NCI-H1436 treated with DMSO at 0.1 percent for 48 hours (cell line): ENCODE data around the gene PCK2.
"Not testable (repeated sequence)": the region's sequence is repeated elsewhere in the genome, so short reads cannot be mapped to it uniquely, and the experiment has no call there.

Experiments
- DNase-seq: peaks from one replicate; lab custom pipeline; 2025; lab: John Stamatoyannopoulos, UW

PCK2 gene

DNA sequence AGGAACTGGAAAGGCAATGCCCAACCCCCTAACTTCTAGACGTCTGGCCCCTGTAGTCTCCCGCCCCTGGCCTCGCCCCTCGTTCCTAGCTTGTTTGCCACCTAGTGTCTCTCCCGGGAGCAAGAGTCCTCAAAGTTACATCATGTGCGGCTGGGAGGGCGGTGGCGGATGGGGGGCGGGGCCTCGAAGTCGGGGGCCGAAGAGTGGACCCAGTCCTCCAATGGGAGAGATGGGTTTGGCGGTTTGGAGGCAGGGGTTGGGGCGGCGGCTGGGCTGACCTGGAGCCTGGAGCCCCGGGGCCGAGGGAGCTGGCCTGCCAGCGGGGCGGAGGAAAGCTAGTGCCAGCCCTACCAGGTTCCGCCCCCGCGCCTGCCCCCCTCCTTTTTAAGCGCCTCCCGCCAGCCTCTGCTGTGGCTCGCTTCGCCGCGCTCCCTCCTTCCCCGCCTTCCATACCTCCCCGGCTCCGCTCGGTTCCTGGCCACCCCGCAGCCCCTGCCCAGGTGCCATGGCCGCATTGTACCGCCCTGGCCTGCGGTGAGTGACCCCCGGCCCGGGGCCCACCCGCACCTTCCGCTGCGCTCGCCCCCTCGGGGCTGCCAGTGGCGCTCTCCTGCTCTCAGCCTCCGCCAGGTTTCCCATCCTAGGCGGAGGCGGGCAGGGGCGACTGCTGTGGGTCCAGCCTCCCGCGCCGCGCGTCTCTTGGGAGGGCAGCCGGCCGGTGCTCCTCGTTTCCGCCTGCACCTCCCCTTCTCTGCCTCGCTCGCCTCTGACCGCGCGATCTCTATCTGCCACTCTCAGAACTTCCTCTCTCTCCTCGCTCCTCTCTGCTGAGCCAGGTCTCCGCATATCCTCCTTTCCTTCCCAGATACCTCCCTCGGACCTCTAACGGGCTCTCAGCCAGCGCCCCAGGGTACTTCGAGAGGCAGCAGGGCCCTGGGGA is at the start of gene PCK2:
Gene PCK2, plus strand, starts transcription at position 411 of the 940 bp plus-strand sequence. Its CDS starts 95 bp downstream, at position 506.
- peak; percentile 71 for DNase-seq

DNA sequence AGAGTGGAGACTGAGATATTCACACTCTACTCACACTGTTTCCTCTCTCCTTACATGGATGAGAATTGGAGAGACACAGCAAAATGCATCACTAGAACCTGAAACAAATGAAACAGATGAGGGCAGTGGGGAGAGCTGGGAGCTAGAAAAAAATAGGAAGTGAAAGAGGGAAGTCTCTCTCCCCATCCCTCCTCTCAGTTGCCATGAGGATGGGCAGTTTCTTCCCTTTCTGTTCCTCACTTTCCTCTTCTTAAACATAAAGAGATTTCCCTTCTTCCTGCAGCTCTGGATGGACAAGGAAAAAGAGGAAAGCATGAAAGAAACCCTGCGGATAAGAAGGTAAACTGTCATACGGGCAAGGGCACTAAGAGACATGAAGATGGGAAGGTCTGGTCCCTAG is 45.1 kb upstream of the PCK2 start:
- DNase-seq, result not testable (repeated sequence)

DNA sequence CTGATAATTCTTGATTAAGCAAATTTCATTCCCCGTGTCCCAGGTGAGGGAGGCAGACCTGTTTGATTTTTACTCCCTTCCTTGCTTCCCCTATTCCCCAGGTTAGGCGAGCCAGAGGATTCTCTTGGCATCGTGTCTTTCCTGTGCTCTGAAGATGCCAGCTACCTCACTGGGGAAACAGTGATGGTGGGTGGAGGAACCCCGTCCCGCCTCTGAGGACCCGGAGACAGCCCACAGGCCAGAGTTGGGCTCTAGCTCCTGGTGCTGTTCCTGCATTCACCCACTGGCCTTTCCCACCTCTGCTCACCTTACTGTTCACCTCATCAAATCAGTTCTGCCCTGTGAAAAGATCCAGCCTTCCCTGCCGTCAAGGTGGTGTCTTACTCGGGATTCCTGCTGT is 43.4 kb upstream of the PCK2 start:
- not testable (repeated sequence) for DNase-seq

DNA sequence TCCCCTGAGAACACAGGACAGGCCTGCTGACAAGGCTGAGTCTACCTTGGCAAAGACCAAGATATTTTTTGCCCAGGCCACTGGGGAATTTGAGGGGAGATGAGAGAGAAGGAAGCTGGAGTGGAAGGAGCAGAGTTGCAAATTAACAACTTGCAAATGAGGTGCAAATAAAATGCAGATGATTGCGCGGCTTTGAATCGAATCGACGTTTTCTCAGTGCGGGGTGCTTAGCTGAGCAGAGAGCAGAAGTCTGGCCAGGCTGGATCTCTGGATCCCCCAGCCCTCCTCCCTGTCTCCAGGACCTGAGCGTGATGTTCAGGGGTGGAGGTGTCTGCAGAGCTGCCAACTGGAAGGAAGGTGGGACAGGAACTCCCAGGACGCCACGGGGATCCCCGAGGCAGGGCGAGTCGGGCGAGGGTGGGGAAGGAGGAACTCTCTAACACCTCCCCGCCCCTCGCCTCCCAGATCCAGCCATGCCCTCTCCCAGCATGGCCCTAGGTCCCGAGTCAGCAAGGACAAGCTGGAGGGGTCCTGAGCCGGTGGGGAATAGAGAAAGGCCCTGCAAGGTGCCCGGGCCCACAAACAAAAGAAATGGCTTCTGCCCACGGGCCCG is 42.8 kb upstream of the PCK2 start:
- DNase-seq, result no peak

DNA sequence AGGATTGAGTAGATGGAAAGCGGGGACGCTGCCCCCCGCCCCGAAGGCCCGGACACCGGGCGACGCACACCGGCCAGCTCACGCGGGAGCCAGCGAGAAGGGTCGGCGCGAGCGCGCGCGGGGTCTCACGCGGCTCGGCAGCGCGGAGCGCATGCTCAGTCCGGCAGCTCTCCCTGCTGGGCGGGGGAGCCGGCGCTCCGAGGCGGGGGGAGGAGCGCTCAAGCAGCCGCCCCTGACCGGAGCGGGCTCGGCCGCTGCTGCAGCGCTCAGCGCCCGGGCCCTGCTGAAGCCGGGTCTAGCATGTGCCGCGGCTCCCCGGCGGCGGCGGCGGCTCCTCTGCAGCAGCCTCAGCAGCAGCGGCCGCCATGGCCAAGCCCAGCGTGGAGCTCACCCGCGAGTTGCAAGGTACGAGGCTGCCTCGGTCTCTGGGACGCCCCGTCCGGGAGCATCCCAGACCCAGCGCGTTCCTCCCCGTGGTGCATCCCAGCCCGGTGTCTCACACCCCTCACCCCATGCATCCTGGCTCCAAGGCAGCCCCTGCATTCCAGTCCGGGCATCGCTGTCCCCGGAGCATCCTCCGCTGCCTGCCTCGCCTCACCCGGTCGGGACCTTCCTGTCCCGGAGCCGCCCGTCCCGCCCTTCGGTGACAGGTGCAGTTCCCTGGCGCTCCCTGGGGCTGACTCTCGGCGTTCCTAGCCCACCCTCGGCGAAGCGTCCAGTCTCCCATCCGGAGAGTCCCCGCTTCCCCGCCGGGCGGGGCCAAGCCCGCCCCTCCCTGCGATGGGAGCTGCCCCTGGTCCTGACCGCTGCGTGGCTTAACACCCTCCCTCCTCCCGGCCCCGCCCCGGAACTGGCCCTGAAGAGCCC is 42.1 kb upstream of the PCK2 start, which contains the start of gene CARMIL3:
Gene CARMIL3, plus strand, starts transcription at position 221 of the 867 bp plus-strand sequence. Its CDS starts 145 bp downstream, at position 366.
- no peak for DNase-seq

DNA sequence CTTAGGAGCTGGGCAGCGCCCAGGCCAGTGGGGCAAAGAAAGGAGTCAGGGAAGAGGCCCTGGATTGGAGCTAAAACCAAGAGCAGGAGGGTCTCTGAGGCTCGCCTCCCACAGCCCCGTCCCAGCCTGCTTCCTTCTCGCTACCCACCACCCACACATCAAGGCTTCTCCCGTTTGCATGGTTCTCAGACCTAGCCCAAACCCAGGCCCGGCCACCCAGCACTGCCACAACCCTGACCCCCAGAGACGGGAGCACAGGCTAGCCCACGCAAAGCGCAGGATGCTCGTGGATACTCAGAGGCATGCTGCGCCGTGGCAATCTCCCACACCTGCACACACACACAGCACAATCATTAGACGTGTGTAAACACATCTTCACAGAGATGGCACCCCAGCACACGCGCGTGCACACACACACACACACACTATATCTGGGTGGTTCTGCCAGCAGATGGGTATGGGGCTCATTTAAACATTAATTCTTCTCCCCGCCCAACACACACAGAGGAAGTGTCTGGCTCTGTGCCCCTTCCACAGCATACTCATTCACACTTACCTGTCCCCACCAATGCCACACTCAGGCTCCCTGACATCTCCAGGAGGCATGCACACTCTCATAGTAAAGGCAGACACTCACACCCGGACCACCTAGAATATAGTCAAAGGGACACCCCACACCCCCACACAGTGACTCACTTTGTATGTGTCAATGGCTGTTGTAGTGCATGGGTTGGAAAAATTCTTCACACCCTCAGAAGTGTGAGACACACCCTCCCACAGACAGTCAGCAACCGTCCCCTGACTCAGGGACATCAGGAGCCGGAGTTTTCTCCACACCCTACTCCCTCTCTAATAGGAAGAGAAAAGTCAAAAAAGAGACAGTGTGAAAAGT is 41.2 kb upstream of the PCK2 start:
- no peak for DNase-seq

DNA sequence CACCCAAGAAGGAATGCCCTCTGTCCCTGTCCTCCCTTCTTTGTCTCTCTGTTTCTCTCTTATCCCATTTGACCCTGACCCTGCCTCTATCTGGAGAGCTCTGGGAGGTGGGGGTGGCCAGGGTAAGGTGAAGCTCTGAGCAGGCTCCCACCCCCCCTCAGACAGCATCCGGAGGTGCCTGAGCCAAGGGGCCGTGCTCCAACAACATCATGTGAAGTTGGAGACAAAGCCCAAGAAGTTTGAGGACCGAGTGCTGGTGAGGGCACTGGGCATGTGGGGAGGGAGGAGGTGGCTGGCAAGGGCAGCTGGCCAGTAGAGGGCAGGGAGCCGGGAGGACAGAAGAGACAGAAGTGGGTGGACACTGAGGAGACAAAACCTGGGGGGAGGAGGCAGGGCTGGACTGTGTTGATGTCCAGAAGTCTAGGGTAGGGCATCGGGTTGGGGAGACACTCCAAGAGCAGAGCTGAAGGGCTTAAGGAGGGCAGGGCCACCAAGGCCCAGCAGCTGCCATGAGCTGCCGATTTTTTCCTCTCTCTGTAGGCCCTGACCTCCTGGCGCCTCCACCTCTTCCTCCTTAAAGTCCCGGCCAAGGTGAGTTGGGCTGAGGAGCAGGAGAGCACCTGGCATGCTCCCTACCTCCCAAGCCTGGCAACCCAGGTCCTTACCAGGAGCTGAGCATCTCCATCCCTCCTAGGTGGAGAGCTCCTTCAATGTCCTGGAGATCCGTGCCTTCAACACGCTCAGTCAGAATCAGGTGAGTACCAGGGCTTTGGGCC is 40.4 kb upstream of the PCK2 start:
- DNase-seq, result no peak

DNA sequence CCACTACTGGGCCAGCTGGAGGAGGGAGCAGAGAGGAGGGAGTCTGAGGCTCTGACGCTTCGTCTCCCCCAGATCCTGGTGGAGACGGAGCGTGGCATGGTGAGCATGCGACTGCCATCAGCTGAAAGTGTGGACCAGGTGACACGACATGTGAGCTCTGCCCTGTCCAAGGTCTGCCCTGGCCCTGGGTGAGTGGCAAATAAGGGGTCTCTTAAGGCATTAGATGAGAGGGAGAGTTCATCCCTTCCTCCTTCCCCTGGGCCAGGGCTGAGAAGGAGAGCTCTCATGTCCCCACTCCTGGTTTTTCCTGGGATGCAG is 39.8 kb upstream of the PCK2 start:
- DNase-seq, result no peak

DNA sequence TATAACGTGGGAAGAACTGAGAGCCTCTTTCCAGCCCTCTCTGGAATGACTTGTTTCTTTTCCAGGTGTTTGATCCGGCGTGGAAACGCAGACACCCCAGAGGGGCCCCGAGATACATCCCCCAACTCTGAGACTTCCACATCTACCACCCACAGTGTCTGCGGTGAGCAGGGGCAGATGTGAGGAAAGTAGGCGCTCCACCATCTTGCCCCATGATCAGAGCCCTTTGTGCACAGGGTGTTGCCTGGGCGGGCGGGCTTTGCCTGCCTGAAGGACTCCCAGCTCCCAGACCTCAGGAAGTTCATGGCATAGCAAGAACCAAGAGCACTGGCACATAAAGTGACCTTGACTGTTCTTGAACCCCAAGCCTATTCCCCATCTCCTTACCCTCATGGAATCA is 39.5 kb upstream of the PCK2 start:
- DNase-seq, result no peak

DNA sequence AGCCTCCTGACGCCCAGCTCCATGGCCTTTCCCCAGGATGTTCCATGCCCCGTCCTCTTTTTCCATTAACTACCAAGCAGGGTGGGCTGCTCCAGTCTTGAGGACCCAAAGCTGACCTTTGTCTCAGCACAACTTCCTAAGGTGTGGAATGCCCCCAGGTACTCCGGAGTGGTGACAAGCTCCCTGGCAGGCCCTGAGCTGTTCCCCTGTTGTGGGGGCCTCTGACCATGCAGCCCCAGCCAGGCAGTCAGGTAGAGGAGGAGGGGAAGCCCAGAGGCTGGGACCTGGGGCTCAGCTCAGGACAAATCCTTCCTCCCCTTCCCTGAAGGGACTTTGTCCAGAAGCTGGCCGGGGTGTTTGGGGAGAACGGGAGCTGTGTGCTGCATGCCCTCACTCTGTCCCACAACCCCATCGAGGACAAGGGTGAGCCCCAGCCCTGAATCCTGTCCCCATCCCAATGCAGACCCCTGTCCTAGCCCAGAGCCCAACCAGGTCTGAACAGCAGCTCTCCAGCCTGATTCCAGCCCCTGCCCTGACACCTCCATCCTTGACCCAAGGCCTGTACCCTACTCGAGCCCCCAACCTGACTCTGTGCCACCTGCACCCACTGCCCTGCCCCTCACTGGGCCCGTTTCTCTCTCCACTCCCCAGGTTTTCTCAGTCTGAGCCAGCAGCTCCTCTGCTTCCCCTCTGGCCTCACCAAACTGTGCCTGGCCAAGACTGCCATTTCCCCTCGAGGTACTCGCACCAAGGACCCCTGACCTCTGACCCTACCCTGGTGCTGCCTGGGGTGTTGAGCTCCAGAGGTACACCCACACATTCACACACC is 37.9 kb upstream of the PCK2 start:
- DNase-seq, result no peak

DNA sequence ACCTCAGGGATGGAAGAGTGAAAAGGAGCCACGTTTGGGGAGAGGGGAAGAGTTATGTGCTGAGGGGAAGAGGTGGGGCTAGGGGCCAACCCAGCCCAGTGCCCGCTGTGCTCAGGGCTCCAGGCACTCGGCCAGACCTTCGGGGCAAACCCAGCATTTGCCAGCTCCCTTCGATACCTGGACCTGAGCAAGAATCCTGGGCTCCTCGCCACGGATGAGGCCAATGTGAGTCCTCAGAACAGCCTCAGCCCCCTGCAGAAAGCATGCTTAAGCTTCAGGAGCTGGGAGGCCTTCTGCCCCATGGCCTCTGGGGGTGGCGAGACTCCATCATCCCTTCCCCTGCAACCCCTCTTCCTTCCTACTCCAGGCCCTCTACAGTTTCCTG is 37.3 kb upstream of the PCK2 start:
- DNase-seq, result no peak

DNA sequence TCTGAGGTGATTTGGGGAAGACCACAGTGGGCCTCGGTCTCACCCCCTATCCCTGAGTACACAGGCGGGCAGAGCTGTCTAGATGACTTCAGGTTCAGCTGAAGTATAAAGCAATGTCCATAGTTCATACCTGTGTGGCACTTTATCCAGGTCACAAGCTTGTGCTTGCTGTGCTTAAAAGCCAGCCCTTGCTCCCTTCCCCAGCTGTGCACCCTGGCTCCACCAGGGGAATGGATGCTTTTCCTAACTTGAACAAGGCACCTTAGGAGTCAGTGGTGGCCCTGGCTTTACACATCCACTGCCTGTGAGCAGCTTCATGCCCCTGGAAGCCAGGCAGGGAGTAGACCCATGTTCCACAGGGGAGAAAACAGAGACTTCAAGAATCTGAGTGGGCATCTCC is 36.8 kb upstream of the PCK2 start:
- no peak for DNase-seq

DNA sequence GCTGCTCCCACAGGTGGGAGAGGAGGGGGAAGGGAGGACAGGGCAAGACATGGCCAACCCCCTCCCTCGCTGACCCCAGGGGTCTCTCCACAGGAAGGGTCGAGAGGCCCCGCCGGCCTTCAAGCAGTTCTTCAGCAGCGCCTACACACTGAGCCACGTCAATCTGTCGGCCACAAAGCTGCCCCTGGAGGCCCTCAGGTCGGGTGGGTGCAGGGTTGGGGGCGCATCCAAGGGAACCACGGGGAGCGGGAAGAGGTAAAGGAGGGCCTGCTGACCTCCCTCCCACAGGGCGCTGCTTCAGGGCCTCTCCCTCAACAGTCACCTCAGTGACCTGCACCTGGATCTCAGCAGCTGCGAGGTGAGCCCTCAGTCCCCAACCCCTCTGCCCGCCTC is 36.2 kb upstream of the PCK2 start:
- no peak for DNase-seq

DNA sequence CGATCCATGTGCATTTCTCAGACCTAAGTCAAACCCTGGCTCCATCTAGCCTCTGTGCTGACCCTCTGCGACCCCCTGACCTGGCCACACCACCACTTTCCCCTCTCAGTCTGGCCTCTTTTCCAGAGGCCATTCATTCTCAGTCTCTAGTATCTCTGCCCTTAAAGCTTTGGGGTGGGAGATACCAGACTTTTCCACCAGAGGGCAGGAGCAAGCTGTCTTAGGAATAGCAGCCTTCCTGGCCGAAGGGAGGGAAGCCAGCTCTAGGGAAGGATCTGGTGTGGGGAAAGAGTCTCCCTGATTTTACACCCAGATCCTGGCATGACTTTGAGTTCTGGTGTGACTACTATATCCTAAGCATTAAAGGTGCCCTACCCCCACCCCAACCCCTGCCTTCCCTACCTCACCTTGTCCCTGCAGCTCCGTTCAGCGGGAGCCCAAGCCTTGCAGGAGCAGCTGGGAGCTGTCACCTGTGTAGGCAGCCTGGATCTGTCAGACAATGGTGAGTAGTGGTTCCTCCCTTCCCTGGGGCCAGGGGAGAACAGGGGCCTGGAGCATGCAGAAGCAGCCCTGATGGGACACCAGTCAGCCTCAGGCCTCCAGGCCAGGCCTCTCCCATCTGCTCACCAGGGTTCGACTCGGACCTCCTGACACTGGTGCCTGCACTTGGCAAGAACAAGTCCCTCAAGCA is 35.7 kb upstream of the PCK2 start:
- DNase-seq, result no peak

DNA sequence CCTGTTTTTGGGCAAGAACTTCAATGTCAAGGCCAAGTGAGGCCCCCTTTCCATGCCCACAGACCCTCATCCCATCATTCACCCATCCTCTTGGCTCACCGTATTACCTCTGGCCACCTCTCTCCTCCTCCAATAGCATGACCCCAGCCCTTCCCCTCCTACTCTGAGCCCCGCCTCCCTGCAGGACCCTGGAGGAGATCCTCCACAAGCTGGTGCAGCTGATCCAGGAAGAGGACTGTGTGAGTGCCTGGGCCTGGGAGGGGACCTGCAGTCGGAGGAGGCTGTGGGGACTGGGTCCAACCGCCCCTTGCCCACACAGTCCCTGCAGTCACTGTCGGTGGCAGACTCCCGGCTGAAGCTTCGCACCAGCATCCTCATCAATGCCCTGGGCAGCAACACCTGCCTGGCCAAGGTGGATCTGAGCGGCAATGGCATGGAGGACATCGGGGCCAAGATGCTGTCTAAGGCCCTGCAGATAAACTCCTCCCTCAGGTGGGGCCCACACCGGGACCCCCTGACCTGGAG is 35.1 kb upstream of the PCK2 start:
- no peak for DNase-seq

DNA sequence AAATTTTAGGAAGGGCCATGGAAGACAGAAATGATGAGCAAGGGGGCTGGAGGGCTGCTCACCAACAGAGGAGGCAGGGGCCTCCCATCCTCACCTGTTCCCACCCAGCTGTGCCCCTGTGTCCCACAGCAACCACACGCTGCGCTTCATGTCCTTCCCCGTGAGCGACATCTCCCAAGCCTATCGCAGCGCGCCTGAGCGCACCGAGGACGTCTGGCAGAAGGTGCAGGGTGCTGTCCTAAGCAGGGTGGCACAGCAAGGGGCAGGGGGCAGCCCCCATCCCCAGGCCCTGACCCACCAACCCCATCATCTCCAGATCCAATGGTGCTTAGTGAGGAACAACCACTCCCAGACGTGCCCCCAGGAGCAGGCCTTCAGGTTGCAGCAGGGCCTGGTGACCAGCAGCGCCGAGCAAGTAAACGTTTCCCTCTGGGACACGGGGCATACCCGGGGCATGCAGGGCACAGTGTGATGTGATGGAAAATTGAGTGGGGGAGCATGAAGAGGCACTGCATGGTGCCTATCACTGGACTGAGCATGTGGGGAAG is 34.2 kb upstream of the PCK2 start:
- DNase-seq, result no peak

DNA sequence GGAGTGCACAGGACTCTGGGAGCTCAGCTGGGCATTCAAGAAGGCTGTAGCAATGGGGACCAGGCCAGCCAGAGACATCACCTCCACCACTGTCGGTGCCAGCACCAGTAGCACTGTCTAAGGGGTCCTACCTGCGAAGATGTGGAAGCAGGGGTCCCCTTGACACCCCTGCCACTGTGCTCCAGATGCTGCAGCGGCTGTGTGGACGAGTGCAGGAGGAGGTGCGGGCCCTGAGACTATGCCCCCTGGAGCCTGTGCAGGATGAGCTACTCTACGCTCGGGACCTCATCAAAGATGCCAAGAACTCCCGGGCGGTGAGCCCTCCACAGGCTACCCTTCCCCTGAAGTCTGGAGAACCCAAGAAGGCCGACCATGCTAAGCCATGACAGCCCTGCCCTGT is 33.7 kb upstream of the PCK2 start:
- no peak for DNase-seq
